ENCODE measurements around the gene ASB14. TPM values are rescaled to one million over a fixed set of nuclear protein-coding genes. Genes with fewer than 3 reads are reported as not detected.

Gene ASB14
- not detected in 2 replicates for total RNA-seq

DNA sequence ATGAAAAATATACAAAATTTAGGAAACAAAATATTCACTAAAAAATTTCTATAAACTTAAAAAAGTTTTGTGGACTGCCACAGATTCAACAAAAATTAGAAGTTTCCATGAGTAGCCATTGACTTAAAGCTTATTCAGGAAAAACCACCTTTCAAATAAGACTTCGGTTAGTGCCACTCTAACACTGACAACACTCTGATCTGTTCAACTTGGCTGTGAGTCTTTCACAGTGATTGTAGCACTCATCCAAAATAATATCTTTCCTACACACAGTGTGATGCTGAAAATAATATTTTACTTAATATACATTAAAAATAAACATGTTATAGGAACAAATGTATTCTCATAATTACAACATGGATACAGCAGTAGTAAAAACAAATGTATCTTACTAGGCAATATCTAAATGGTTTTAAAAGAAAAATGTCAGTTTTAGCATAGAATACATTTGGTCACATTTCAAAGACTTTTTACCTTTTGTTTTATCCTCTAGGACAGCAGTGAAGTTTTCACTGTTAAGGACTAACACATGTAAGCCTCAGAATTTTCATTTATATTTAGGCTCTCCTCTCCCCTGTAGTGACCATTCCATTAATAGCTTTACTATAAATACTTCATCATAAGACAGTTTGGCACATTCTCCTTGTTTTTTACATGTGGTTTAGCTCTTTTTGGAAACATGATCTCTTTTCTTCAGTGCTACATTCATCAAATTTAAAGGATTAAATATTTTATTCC, at the start of gene ASB14:
TSS of gene ASB14 (minus strand) at position 527 of the 738 bp plus-strand sequence. CDS start 652 bp downstream, outside the sequence.

DNA sequence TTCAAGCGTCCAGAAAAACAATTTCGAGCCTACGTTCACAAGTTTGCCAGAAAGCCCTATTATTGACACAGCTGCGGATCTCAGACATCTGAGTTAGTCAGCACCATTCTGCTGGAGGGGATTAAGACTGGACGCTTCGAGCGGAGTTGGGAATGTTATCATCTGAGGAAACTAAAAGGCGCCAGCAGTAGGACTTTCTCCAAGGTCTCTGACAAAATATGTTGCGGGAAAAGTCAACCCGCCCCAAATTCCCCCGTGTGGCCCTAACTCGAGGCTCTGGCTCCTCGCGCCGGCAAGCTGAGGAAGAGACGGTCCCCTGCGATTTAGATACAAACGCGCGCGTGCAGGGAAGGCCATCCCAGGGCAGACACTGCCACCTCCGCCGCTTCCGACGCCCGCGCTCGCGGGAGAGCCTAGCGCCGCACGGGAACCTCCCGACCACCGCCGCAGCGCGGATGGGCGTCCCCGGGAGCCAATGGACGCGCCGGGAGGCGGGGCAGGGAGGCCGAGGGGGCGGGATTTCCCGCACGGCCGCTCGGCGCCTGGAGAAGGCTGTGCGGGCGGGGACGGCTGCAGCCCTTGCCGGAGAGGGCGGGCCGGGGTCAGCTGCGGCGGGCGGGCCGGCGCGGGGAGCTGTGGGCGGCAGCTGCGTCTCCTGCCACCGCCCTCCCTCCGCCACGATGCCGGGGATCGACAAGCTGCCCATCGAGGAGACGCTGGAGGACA, 65.1 kb downstream of the ASB14 start, which contains the start of gene APPL1:
TSS of gene APPL1 (plus strand) at position 526 of the 726 bp plus-strand sequence. CDS start at position 681, 155 bp downstream.

Other genes starting within 250 kb of the ASB14 start
- not detected in 2 replicates for gene SPATA12, start 232.0 kb downstream of the ASB14 start, total RNA-seq
- 2.3 and 2.4 TPM in 2 replicates for gene IL17RD, start 127.3 kb downstream of the ASB14 start, total RNA-seq
- 0.72 TPM in 1 of 2 replicates, not detected in the other for gene HESX1, start 92.7 kb downstream of the ASB14 start, total RNA-seq
- gene APPL1, start 65.0 kb downstream of the ASB14 start, total RNA-seq: 28.7 and 29.0 TPM in 2 replicates